PFSK-1 (cell line): Measurements from ENCODE around the gene AADACL4.

Source experiments
- POLR2AphosphoS5 ChIP-seq: IDR thresholded peaks from 2 replicates; pipeline ENCODE4 v1.6.1; 2012; ENCODE audit warnings: low read depth, mild to moderate bottlenecking, control low read depth, low read length, moderate library complexity
- REST ChIP-seq, 2 experiments: IDR thresholded peaks; 2 replicates each; pipeline versions ENCODE4 v1.6.1 to v1.8.0; 2011 to 2012; ENCODE audit warnings: low read depth in 2 of 2, low read length in 2 of 2, control low read depth in 1 of 2, inconsistent platforms in 1 of 2, mild to moderate bottlenecking in 1 of 2, moderate library complexity in 1 of 2; ENCODE audit not compliant: insufficient read depth in 1 of 2
- SIN3A ChIP-seq: IDR thresholded peaks from 2 replicates; pipeline ENCODE4 v1.6.1; 2012; ENCODE audit warnings: mild to moderate bottlenecking, low read length, moderate library complexity, borderline replicate concordance; ENCODE audit not compliant: insufficient read depth
- TAF1 ChIP-seq: IDR thresholded peaks from 2 replicates; pipeline ENCODE4 v1.6.1; 2012; ENCODE audit warnings: low read length, control low read depth, borderline replicate concordance; ENCODE audit not compliant: insufficient read depth

GRCh38 chr1:12603224-12603623, 40.7 kb upstream of the AADACL4 start:
- TF ChIP-seq POLR2AphosphoS5 (no peak), SIN3A (no peak), REST (IDR thresholded peaks at IDR 0.05; ENCODE audit: insufficient read depth in 1 of 2, low read depth in 2 of 2, low read length in 2 of 2) (no peak), TAF1 (no peak)
